Measurements from ENCODE around the gene GRID2. TPM values are rescaled to one million over a fixed set of nuclear protein-coding genes. Genes with fewer than 3 reads are reported as not detected.

Gene GRID2
- total and polyA plus RNA-seq, 4 donors, result under 0.01 to 0.02 TPM; not detected in 2

DNA sequence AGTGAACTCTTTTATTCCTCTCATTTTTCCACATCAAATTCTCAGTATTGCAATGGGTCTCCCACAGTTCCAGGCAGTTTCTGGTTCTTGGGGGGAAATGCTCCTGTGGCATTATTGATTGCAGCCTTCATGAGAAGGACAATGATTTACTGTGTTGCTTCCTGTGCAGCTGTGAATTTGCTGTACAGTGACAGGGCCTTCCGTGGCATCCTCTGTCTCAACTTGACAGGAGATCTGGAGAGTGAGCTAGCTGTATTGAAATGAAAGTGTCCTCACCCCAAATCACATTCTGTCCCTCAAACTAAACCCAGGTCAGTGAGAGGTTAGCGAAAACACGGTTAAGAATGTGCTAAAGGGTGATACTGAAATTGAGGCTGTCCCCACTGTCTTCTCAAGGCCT is 1447.6 kb downstream of the GRID2 start (continued):
- TF ChIP-seq, protein P1, sequence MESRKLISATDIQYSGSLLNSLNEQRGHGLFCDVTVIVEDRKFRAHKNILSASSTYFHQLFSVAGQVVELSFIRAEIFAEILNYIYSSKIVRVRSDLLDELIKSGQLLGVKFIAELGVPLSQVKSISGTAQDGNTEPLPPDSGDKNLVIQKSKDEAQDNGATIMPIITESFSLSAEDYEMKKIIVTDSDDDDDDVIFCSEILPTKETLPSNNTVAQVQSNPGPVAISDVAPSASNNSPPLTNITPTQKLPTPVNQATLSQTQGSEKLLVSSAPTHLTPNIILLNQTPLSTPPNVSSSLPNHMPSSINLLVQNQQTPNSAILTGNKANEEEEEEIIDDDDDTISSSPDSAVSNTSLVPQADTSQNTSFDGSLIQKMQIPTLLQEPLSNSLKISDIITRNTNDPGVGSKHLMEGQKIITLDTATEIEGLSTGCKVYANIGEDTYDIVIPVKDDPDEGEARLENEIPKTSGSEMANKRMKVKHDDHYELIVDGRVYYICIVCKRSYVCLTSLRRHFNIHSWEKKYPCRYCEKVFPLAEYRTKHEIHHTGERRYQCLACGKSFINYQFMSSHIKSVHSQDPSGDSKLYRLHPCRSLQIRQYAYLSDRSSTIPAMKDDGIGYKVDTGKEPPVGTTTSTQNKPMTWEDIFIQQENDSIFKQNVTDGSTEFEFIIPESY (IDR thresholded peaks at IDR 0.05), result no peak

DNA sequence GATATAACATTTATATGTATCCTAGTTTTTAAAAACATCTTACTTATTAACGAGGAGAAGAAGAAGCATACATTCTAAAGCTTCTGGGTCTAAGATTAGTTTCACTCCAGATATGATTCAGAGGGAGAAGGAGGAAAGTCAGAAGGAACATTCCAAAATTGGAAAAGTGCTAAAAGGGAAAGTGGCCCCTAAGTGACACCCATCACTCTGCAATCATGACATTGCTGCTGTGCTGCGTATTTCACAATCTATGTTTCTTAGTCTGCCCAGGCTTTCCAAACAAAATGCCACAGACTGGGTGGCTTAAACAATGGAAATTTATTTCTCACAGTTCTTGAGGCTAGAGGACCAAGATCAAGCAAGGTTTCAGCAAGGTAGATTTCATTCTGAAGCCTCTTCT is 1452.3 kb downstream of the GRID2 start:
- Histone ChIP-seq H3K9me3 (ENCODE audit: control insufficient read depth in 4 of 4, low read length in 3 of 4) (no peaks in the 10 kb centered on the region), H3K36me3 (ENCODE audit: control insufficient read depth in 4 of 4, insufficient read depth in 3 of 4, low read depth in 1 of 4, low read length in 3 of 4) (no peaks in the 10 kb centered on the region), H3K9ac (ENCODE audit: low read depth in 1 of 2, low read length in 2 of 2) (no peak overlapping the region), H3K27me3 (ENCODE audit: control insufficient read depth in 4 of 4, insufficient read depth in 4 of 4, low read length in 3 of 4) (peaks cover 0 to 11% (median 0%) of the 10 kb centered on the region in 4 donors), H3K4me3 (ENCODE audit: low read depth in 1 of 3, low read length in 3 of 3) (no peak overlapping the region), H3K4me1 (ENCODE audit: control insufficient read depth in 4 of 4, insufficient read depth in 4 of 4, low read length in 3 of 4) (no peaks in the 10 kb centered on the region), H3K27ac (ENCODE audit: low read depth in 1 of 2, low read length in 2 of 2) (no peak overlapping the region)
- DNase-seq (ENCODE audit: low spot score), result no peak
- no peak for TF ChIP-seq GABPA (IDR thresholded peaks at IDR 0.05 in 1 of 2, conservative IDR thresholded peaks at IDR 0.05 in 1 of 2)
- TF ChIP-seq JUND (IDR thresholded peaks at IDR 0.05), result no peak
- TF ChIP-seq, protein P1 (IDR thresholded peaks at IDR 0.05), result no peak
- TF ChIP-seq, protein P2, sequence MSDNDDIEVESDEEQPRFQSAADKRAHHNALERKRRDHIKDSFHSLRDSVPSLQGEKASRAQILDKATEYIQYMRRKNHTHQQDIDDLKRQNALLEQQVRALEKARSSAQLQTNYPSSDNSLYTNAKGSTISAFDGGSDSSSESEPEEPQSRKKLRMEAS (IDR thresholded peaks at IDR 0.05), result no peak
- TF ChIP-seq, protein P3, sequence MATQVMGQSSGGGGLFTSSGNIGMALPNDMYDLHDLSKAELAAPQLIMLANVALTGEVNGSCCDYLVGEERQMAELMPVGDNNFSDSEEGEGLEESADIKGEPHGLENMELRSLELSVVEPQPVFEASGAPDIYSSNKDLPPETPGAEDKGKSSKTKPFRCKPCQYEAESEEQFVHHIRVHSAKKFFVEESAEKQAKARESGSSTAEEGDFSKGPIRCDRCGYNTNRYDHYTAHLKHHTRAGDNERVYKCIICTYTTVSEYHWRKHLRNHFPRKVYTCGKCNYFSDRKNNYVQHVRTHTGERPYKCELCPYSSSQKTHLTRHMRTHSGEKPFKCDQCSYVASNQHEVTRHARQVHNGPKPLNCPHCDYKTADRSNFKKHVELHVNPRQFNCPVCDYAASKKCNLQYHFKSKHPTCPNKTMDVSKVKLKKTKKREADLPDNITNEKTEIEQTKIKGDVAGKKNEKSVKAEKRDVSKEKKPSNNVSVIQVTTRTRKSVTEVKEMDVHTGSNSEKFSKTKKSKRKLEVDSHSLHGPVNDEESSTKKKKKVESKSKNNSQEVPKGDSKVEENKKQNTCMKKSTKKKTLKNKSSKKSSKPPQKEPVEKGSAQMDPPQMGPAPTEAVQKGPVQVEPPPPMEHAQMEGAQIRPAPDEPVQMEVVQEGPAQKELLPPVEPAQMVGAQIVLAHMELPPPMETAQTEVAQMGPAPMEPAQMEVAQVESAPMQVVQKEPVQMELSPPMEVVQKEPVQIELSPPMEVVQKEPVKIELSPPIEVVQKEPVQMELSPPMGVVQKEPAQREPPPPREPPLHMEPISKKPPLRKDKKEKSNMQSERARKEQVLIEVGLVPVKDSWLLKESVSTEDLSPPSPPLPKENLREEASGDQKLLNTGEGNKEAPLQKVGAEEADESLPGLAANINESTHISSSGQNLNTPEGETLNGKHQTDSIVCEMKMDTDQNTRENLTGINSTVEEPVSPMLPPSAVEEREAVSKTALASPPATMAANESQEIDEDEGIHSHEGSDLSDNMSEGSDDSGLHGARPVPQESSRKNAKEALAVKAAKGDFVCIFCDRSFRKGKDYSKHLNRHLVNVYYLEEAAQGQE (IDR thresholded peaks at IDR 0.05), result no peak
- TF ChIP-seq SP1 (IDR thresholded peaks at IDR 0.05), result no peak
- TF ChIP-seq HNF4A (conservative IDR thresholded peaks at IDR 0.05), result no peak
- no peak for TF ChIP-seq EGR1 (IDR thresholded peaks at IDR 0.05; ENCODE audit: low read depth in 2 of 2)
- no peak for TF ChIP-seq RXRA (IDR thresholded peaks at IDR 0.05)
- no peak for TF ChIP-seq TAF1 (conservative IDR thresholded peaks at IDR 0.05)
- TF ChIP-seq RAD21 (IDR thresholded peaks at IDR 0.05), result no peak
- no peak for TF ChIP-seq FOXA2 (IDR thresholded peaks at IDR 0.05)
- TF ChIP-seq FOXA1 (IDR thresholded peaks at IDR 0.05), result no peak
- TF ChIP-seq, protein P4, sequence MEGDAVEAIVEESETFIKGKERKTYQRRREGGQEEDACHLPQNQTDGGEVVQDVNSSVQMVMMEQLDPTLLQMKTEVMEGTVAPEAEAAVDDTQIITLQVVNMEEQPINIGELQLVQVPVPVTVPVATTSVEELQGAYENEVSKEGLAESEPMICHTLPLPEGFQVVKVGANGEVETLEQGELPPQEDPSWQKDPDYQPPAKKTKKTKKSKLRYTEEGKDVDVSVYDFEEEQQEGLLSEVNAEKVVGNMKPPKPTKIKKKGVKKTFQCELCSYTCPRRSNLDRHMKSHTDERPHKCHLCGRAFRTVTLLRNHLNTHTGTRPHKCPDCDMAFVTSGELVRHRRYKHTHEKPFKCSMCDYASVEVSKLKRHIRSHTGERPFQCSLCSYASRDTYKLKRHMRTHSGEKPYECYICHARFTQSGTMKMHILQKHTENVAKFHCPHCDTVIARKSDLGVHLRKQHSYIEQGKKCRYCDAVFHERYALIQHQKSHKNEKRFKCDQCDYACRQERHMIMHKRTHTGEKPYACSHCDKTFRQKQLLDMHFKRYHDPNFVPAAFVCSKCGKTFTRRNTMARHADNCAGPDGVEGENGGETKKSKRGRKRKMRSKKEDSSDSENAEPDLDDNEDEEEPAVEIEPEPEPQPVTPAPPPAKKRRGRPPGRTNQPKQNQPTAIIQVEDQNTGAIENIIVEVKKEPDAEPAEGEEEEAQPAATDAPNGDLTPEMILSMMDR (IDR thresholded peaks at IDR 0.05; ENCODE audit: low read depth, low read length, missing input control), result no peak
- no peak for TF ChIP-seq HNF4G (IDR thresholded peaks at IDR 0.05)
- no peak for TF ChIP-seq YY1 (IDR thresholded peaks at IDR 0.05)
- TF ChIP-seq, protein P5, sequence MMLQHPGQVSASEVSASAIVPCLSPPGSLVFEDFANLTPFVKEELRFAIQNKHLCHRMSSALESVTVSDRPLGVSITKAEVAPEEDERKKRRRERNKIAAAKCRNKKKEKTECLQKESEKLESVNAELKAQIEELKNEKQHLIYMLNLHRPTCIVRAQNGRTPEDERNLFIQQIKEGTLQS (IDR thresholded peaks at IDR 0.05), result no peak
- TF ChIP-seq NR2F2 (IDR thresholded peaks at IDR 0.05), result no peak
- WGBS, result 79% methylated on average over 2 of the region's 2 CpGs

All from liver (tissue), 9 donors.